ENCODE results near the gene SLC9A3. TPM values are rescaled to one million over a fixed set of nuclear protein-coding genes. Genes with fewer than 3 reads are reported as not detected.

Gene SLC9A3
- total RNA-seq, 6 experiments from 2014 or later, result 0.63 to 1.00 (median 0.74) TPM

DNA sequence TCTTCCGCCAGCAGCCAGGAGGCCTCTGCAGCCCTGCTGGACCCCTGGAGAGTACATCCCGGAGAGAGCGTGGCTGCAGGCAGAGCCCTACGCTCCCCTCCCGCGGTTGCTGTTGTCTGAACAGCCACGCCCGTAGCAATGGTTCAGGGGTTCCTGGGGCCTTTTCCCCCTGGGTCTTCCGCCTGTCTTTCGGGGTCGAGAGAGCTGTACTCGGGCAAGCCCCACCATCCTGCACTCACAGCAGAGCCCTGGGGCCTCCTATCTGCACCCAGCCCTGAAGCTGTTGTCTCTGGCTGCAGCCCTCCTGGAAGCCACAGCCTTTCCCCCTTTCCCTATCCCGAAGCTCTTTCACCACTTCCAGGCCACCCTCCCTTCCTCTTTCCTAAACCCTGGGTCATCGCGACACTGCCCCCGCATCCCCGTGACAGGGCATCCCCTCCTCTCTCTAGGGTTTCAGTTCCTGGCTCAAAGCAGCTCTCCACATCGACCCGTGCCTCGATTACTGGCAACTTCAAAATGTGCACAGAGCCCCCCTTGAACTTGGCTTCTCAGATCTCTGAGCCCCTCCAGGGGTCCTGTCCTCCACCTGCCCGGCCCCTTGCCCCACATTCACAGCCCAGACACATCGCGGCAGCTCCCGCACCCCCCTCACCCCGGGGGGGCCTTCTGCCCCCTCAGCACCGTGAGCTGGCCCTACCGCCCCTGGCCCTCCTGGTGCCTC lies 44.0 kb upstream of the SLC9A3 start:
- H3K27me3 Mint-ChIP-seq (ENCODE audit: insufficient read depth), result peaks cover 25% of the 10 kb centered on the region
- H3K9me3 Mint-ChIP-seq, result peaks cover 10% of the 10 kb centered on the region
- no peak overlapping the region for H3K27ac Mint-ChIP-seq
- H3K4me3 Mint-ChIP-seq, result no peak overlapping the region
- DNase-seq, result no peak
- H3K4me1 Mint-ChIP-seq (ENCODE audit: low read depth), result peaks cover 6% of the 10 kb centered on the region; the same call in 1 of the 2 replicates
- H3K36me3 Mint-ChIP-seq (ENCODE audit: low read depth), result peaks cover 4% of the 10 kb centered on the region; the same call in 1 of the 2 replicates
- TF ChIP-seq, protein P1, sequence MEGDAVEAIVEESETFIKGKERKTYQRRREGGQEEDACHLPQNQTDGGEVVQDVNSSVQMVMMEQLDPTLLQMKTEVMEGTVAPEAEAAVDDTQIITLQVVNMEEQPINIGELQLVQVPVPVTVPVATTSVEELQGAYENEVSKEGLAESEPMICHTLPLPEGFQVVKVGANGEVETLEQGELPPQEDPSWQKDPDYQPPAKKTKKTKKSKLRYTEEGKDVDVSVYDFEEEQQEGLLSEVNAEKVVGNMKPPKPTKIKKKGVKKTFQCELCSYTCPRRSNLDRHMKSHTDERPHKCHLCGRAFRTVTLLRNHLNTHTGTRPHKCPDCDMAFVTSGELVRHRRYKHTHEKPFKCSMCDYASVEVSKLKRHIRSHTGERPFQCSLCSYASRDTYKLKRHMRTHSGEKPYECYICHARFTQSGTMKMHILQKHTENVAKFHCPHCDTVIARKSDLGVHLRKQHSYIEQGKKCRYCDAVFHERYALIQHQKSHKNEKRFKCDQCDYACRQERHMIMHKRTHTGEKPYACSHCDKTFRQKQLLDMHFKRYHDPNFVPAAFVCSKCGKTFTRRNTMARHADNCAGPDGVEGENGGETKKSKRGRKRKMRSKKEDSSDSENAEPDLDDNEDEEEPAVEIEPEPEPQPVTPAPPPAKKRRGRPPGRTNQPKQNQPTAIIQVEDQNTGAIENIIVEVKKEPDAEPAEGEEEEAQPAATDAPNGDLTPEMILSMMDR (IDR thresholded peaks at IDR 0.05), result no peak

DNA sequence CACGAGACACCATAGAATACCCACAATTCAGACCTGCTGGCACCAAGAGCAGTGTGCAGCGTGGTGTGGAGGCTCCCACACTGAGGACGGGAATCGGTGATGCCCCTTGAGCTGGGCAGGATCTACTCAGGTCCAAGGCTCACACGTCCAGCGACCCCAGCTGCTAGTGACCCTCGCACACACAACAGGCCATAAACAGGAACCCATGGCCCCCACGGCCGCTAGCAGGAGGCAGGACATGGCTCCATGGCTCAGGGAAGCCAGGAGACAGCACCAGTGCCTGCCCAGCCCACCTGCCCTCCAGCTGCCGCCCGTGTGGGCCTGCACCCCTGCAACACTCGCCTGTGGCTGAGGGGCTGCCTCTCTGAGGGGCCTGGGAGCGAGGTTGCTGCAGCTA lies 43.4 kb upstream of the SLC9A3 start:
- no peak for DNase-seq
- Mint-ChIP-seq H3K9me3 (peaks cover 10% of the 10 kb centered on the region), H3K27ac (no peak overlapping the region), H3K4me3 (no peak overlapping the region), H3K4me1 (ENCODE audit: low read depth) (peaks cover 6% of the 10 kb centered on the region; the same call in 1 of the 2 replicates), H3K36me3 (ENCODE audit: low read depth) (peaks cover 4% of the 10 kb centered on the region; the same call in 1 of the 2 replicates), H3K27me3 (ENCODE audit: insufficient read depth) (peaks cover 20% of the 10 kb centered on the region)
- TF ChIP-seq, protein P1 (IDR thresholded peaks at IDR 0.05), result no peak

DNA sequence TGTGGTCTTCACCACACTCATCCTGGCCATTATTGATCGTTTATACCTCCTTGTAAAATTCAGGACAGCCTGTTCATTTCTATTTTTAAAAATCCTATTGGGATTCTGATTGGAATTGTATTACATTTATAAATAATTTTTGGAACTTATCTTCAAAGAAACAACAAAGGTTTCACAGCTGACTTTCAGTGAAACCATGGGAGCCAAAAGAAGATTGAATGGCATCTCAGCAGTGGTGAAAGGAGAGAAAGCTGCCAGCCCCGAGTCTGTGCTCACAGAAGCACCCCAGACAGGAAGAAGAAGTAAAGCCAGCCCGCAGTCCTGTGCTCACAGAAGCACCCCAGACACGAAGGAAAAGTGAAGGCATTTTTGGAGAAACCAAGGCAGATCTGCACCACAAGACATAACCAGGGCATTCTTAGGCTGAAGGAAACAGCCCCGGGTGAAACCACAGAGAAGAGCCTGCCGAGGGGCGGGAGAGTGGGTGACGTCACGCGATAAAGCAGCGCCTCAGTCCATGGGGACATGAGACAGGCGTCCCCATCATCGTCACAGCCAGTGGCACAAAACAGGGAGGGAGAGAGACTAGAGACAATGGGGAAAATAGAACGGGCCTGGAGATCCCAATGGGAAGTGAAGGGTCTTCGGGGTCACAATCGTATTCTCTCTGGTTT lies 42.5 kb upstream of the SLC9A3 start:
- DNase-seq, result no peak
- H3K27me3 Mint-ChIP-seq (ENCODE audit: insufficient read depth), result peaks cover 15% of the 10 kb centered on the region
- TF ChIP-seq, protein P1 (IDR thresholded peaks at IDR 0.05), result no peak

DNA sequence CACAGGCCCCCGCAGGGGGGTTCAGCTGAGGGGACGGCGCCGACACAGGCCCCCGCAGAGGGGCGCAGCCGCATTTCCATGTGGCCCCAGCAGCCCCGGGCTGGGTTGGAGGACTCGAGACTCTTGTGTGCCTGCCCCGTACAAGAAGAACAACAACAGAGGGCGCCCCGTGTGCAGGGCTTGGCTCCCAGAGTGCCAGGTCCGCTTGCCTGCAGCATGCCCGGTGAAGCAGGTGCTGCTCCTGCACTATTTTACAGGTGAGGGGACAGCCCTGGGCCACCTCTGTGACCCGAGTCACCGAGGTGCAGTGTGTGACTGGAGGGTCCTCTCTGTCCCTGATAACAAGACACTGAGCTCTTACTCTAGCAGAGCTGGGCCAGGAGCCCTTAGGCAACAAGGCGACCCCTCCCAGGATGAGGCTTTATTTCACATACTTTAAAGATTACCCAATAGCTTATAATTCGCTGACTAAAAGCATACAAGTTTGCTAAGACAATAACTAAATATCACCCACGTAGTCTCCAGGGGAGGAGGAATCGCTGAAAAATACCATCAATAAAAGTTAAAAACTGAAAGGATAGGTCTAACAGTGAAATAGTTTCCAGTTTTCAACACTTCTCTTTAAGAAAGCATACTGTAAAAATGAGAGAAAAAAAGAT lies 41.7 kb upstream of the SLC9A3 start:
- DNase-seq, result no peak
- peaks cover 10% of the 10 kb centered on the region for H3K9me3 Mint-ChIP-seq
- no peak overlapping the region for H3K27ac Mint-ChIP-seq

More for the DNA sequence above, 42.5 kb upstream of the SLC9A3 start:
- Mint-ChIP-seq H3K27ac (no peak overlapping the region), H3K4me3 (no peak overlapping the region), H3K36me3 (ENCODE audit: low read depth) (peaks cover 4% of the 10 kb centered on the region; the same call in 1 of the 2 replicates), H3K4me1 (ENCODE audit: low read depth) (peaks cover 6% of the 10 kb centered on the region; the same call in 1 of the 2 replicates), H3K9me3 (peaks cover 10% of the 10 kb centered on the region)

DNA sequence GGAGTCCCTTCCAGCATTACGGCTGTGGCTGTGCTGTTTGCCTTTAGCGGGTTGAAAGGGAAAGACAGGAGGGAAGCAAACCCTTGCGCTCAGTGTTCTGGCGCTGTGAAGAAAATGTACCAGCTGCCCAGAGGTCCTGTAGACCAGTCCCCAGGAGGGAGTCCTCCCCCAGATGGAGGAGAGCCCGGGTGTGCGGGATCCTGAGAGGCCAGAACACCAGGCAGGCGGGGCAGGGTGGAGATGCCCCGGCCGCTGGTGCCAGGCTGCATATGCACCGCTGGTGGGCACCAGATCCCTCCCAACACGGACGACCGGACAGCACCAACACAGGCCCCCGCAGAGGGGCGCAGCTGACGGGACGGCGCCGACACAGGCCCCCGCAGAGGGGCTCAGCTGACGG lies 37.2 kb upstream of the SLC9A3 start:
- Mint-ChIP-seq H3K9me3 (no peaks in the 10 kb centered on the region), H3K27ac (no peak overlapping the region), H3K27me3 (ENCODE audit: insufficient read depth) (peaks cover 11% of the 10 kb centered on the region)

More for the DNA sequence above, 41.7 kb upstream of the SLC9A3 start:
- Mint-ChIP-seq H3K4me1 (ENCODE audit: low read depth) (peaks cover 6% of the 10 kb centered on the region; the same call in 1 of the 2 replicates), H3K36me3 (ENCODE audit: low read depth) (peaks cover 4% of the 10 kb centered on the region; the same call in 1 of the 2 replicates), H3K27me3 (ENCODE audit: insufficient read depth) (peaks cover 15% of the 10 kb centered on the region), H3K4me3 (no peak overlapping the region)
- TF ChIP-seq, protein P1 (IDR thresholded peaks at IDR 0.05), result no peak

More for the DNA sequence above, 37.2 kb upstream of the SLC9A3 start:
- Mint-ChIP-seq H3K36me3 (ENCODE audit: low read depth) (no peaks in the 10 kb centered on the region; the same call in 1 of the 2 replicates), H3K4me3 (no peak overlapping the region), H3K4me1 (ENCODE audit: low read depth) (peaks cover 6% of the 10 kb centered on the region; the same call in 1 of the 2 replicates)
- DNase-seq, result no peak
- TF ChIP-seq, protein P1 (IDR thresholded peaks at IDR 0.05), result no peak
